ENCODE results near the gene RASSF3.
A peak's percentile ranks its signal among the peaks of the same experiment; 100 is the strongest.

The RASSF3 gene

DNA sequence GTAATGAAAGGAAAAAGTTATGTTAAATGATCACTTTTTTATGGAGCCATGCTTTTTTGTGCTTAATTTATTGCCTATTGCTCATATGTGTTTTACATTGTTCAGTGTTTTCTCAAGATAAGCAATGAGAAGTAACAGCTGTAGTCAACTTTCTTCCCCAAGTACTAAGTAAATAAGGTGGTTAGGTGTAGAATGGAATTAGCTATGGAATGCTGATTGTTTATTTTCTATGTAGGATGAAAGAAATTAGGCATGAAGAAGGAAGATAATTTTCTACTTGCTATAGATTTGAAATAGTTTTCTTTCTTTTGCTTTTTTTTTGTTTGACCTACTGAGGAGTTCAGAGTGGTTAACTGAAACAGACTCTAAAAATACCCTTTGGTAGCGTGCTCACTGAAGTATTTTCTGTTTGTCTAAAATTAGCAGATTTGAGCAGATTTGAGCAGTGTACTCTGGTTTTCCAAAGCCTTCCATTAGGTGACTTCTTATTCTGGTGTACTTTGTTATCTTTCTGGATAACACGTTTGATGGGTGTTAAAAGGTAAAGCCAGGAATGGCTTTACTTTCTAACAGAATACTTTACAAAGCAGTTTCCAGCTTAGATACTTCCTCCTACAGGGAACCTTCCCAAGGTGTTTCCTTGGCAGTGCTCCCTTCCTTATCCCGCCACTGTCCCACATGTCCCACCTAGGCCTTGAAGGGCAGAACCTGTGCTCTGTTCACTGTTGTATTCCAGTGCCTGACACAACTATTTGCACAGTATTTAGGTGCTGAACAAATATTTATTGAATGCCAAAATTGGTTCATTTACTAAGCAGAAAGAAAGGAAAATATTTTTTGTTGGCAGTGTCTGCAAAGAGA is 56.0 kb downstream of the RASSF3 start:
- DNase-seq (ENCODE audit: extremely low spot score, insufficient read length, low read depth) = no peak
- peak; percentile 38 for FAIRE-seq

DNA sequence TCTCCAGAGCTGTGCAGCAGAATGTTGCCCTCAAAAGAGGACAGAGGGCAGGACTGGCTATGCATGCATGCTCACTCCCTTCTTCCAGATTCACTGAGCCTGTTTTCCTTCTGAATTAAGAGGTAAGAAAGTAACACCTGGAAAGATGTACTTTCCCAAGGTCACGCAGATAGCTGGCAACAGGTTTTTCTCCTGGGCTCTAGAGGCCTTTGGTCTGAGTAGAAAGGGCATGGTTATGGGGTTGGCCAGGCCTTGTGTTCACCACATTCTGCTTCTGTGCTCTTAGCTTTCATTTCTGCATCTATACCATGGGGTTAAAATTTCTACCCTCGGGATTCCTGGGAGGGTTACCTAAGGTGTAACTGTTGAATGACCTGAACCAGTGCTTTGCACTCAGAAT is 57.5 kb downstream of the RASSF3 start:
- DNase-seq (ENCODE audit: extremely low spot score, insufficient read length, low read depth) (no peak), FAIRE-seq (no peak)

DNA sequence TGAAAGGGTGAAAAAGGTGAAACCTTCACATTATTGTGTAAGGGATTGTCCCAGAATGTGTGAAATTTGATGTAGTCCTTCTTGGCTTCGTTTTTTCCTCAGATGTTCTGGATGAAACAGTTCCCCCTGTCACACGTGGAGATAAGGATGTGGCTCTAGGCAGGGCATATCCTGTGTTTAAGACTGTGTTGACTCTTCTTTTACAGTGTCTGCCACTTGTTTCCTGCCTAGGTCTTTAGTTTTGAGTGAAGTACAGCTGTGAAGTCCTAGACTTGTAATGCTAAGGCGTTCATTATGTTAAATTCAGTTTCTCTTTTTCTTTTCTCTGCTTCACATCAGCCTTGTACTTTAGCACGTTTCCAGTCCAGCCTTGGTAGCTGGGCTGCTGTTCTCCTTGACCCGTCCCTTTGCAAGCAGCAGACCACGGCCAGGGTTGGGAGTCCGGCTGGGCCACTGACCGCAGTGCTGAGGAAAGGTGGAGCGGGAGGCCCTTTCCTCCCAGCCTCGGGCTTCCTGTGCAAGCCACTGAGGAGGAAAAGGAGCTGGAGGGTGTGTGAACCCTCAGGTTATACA is 59.1 kb downstream of the RASSF3 start:
- FAIRE-seq (peak; percentile 82), DNase-seq (ENCODE audit: extremely low spot score, insufficient read length, low read depth) (no peak)

DNA sequence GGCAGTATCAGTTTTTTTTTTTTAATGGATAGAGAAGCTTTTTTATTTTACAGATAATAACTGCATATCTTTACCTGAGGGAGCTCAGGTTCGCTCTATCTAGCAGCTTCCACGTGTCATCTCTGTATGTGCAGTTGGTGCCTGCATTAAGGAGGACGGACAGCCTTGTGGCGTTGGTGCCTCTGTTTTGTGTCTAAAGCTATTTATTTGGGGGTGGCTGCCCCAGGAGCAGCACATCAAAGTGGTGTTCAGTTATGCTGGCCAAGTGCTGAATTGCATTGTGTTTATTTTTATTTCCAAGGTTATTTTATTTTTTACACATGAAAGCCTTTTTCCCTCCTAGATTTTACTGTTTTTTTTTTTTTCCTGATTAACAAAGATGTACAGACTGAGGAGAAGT is 59.7 kb downstream of the RASSF3 start:
- DNase-seq (ENCODE audit: extremely low spot score, insufficient read length, low read depth) (no peak), FAIRE-seq (no peak)

DNA sequence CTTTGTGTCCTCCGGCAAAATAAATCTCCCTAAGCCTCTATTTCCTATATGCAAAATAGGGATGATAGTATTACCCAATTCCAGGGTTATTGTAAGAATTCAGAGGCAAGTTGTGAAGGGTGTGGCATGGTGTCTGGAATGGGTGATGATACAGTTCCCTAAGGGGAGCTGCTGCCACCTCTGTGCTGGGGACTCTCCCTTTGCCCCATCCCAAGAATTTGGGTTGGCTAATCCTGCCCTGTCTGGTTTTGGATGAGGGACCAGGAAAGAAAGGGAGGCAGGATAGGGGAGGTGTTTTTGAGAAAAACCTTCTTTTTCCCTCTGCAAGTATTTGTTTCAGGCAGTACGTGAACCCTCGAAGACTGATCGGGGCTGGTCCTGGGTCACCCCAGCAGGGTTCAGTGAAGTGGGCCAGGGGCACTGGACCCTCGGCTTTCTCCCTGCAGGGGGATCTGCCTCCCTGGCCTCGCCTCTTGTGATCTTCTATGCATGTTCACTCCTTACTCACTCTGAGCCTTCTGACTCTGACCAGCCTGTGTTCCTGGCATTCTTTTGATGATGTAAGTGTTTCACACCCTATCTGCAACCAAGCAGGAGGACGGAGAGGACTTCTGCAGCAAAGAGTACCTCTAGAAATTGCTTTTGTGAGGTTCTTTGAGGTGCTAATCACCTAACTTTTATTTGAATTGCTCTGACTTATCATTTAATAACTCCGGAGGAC is 60.8 kb downstream of the RASSF3 start:
- no peak for DNase-seq (ENCODE audit: extremely low spot score, insufficient read length, low read depth)
- no peak for FAIRE-seq

DNA sequence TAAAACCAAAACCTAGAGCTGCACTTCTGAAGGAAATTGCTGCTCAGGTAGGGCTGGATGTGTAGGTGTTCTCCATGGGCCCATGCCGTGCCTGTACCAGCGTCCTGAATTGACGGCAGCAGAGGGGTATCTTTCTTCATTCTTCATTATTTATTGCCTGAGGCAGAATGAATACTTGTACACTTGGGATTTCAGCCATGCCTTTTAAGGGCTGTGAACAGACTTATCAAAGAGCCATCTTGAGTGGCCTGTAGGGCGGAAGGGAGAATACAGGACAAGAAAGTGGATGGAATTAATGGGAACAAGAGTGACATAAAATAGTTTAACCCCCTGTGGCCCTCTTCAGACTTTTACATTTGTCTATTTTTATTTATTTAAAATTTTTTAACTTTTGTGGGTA is 61.4 kb downstream of the RASSF3 start:
- no peak for FAIRE-seq

DNA sequence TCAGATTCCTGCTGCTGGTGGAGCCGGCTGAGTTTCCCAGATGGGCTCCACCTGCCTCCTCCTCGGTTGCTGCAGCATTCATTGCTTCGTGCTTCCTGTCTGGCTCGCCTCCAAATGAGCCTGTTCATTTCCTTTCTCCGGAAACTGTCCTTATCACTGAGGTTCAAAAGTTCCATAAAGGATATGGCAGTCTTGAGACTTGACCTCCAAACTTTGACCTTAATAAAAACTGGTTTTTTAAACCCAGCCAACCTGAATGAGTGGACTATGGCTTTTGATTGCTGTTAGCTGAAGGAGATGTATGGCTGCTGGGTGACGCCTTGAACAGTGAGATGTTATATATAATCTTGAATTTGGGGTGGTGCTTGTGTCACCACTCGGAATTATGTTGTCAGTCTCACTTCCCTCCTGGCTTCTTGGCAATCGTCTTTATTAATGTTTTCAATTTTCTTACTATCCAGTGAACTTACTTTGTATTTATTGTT is 62.7 kb downstream of the RASSF3 start:
- peak; percentile 58 for FAIRE-seq

More for the DNA sequence above, 61.4 kb downstream of the RASSF3 start:
- DNase-seq (ENCODE audit: extremely low spot score, insufficient read length, low read depth) = no peak

DNA sequence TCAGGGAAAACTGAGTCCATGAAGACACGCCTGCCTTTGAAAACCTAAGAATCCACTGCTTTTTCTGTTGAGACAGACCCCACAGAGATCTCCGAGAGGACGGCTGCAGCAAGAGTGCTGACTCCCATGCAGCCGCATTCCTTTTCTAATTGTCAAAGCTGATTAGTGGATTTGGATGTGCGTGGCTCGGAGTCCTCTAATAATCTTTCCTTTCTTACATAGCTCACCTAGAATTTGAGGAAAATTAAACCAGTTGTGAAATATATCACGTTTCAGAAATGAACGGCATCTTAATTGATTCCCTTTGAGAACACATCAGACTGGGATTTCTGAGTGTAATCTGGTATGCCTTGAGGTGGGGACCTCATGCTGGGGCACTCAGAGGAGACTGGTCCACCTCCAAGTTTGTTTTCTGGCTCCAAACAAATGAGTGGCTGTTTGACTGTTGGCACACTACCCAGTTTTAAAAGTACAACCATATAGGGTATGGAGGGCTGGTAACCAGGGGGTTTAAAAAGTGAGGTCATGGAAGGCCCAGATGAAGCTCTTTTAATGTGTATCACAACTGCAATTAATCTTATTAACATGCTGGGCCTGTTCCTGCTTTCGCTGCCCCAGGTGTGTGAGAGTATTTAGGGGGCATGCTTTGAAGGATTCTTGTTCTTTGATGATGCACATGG is 63.3 kb downstream of the RASSF3 start:
- FAIRE-seq (no peak), DNase-seq (ENCODE audit: extremely low spot score, insufficient read length, low read depth) (no peak)

More for the DNA sequence above, 62.7 kb downstream of the RASSF3 start:
- no peak for DNase-seq (ENCODE audit: extremely low spot score, insufficient read length, low read depth)

DNA sequence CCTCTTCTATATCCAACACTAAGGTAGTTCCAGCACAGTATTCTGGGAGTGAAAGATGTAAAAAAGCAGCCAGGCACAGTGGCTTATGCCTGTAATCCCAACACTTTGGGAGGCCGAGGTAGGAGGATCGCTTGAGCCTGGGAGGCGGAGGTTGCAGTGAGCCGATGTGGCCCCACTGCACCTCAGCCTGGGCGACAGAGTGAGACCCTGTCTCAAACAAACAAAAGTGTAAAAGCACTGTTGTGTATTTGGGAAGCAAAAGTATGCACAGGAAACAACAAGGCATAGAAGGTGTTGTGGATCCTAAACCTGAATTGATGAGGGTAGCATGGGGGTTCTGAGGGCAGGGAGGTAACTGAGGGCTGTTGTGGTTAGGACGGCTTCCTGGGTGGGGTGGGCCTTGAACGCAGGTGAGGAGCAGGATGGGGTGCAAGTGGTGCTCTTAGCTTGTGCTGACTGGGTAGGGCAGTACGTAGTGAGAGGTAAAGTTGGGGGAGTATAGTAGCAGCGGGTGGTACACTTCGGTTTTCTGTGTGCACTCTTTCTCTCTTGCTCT is 64.2 kb downstream of the RASSF3 start:
- no peak for FAIRE-seq
- DNase-seq (ENCODE audit: extremely low spot score, insufficient read length, low read depth) = no peak

DNA sequence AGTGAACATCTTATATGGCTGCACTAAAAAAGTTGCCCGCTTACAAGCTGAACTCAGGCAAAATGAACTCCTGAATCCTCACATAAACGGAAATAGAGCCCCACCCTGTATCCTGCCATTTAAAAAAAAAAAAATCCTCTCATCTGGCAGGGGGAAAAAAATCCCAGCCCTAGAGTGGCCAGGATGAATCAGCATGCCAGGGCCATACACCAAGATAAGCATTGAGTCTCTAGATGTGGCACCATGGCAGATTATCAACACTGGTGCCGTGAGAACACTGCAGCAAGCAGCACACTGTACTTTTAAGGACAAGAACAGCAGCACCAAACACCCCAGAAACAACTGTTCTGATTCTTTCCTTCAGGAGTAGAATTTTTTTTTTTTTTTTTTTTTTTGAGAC is 65.5 kb downstream of the RASSF3 start:
- DNase-seq (ENCODE audit: extremely low spot score, insufficient read length, low read depth) = no peak
- FAIRE-seq = no peak

DNA sequence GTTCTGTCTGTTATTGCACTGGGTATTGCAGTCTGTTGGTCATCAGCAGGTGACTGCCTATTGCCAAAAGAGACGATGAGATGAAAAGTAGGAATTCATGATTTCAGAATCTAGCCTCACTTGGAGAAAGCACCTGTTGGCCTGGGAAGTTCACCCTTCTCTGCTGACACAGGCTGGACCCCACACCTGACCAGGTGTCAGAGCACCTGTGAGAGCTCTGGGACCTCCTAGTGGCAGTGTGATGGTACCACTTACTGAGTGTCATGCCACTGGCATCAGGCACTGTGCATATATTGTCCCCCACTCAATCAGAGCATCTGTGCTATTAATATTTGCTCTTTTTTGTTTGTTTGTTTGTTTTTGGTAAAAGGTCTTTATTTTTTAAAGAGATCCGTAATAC is 68.0 kb downstream of the RASSF3 start:
- FAIRE-seq = no peak
- DNase-seq (ENCODE audit: extremely low spot score, insufficient read length, low read depth) = no peak

DNA sequence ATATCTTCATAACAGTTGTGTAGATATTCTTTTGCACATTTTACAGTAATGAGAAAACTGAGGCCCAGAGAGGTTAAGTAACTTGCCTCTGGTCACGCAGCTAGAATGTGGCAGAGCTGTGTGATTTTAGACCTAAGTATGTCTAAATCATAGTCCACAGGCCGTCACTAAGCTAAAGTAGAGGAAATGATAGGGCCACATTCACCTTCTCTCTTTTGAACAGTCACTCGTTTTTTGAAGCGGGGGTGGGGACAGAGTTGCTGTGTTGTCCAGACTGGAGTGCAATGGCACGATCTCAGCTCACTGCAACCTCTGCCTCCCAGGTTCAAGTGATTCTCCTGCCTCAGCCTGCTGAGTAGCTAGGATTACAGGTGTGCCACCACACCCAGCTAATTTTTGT is 68.5 kb downstream of the RASSF3 start:
- no peak for FAIRE-seq
- no peak for DNase-seq (ENCODE audit: extremely low spot score, insufficient read length, low read depth)

DNA sequence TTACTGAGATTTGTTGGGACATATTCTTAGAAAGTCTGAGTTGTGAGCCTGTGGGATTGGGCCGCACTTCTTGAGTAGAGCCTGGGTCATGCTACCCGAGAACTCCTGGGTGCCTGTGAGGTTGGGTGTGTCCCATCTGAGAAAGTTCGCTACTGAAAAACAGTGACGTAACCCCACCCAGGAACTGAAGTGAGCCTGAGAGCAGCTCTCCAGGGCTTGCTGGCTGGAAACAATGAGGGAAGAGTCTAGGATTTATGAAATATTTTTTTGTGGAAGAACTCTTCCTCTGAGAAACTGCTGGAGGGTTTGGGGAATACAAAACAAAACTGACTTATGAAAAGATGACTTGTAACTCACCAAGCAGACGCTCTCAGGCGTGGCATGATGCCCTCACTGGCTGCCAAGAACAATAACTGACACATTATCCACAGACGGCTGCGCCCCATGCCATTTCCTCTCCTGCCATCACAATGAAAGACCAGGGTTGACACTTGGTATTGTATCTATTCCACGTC is 69.2 kb downstream of the RASSF3 start:
- DNase-seq (ENCODE audit: extremely low spot score, insufficient read length, low read depth) = no peak
- FAIRE-seq = peak; percentile 71

DNA sequence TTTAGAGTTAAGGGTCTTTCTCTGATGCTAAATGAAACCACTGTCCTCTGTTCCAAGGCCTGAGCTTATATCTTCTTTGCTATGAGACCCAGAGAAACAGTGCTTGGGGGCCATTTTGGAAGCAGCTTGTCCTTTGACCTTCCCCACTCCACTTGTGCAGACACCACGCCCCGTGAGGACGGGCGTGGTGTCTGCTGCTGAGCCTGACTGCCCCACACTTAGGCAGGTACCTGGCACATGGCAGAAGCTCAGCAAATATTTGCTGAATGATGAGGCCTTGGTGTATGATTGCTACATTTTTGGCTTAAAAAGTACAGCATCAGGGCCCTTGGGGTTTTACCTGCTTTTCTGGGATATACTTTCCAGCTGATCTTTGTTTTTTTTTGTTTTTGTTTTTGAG is 69.9 kb downstream of the RASSF3 start:
- DNase-seq (ENCODE audit: extremely low spot score, insufficient read length, low read depth) (no peak), FAIRE-seq (no peak)

DNA sequence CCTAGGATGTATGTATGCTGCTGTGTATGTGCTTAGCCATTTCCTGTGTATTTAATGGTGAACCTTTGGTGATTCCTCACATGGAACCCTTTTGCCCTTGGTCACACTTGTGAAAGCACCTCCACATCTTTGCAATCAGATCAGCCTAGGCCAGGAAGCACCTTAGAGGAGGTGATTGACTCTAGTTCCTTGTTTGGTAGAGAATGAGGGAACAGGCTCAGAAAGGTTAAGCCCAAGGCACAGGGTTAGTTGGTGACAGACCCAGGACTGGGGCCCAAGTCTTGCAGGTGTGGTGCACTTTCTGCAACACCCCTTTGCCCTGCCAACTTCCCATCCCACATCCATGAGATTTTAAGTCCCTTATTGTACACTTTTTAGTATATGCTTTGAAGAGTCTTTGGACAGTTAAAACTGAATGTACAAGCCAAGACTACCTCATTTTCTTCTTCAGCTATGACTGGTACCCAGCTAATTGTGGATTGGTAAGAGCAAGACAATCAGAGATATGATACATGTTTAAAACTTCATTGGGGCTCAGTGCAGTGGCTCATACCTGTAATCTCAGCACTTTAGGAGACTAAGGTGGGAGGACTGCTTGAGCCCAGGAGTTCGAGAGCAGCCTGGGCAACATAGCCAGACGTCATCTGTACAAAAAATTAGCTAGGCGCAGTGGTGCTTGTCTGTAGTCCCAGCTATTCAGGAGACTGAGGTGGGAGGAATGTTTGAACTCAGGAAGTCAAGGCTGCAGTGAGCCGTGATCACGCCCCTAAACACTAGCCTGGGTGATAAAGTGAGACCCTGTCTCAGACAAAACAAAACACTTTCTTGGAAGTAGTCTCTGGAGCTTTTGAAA is 71.1 kb downstream of the RASSF3 start:
- FAIRE-seq (no peak), DNase-seq (ENCODE audit: extremely low spot score, insufficient read length, low read depth) (no peak)

DNA sequence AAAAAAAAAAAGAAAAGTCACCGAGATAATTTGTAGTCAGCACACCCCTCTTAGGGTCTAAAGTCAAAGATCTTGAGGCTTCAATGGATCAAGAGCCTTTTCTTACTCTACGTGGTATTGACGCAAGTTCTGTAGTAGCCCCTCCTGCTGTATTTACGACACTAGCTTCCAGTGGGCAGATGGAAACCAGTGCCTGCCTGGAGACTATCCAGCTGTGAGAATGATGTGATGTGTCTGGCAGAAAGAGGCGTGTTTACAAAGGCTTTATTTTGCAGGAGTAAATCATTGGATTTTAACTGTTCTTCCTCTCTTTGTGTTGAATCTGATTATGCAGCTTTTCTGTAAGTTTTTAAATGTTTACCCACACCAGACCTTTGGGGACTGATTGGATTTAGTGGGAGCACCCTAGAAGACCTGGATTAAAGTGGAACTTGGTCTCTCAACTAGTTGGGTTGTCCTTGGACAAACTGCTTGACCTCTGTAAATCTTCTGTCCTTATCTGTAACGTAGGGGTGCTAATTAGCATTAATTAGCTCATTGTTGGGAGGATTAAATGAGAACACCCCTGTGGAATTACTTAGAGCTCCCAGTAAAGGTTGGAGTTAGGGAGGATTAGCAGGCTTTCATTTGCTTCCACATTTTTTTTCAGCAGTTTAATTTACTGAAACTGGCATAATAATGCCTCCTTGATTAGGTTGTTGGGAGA is 72.4 kb downstream of the RASSF3 start:
- no peak for FAIRE-seq
- DNase-seq (ENCODE audit: extremely low spot score, insufficient read length, low read depth) = no peak

DNA sequence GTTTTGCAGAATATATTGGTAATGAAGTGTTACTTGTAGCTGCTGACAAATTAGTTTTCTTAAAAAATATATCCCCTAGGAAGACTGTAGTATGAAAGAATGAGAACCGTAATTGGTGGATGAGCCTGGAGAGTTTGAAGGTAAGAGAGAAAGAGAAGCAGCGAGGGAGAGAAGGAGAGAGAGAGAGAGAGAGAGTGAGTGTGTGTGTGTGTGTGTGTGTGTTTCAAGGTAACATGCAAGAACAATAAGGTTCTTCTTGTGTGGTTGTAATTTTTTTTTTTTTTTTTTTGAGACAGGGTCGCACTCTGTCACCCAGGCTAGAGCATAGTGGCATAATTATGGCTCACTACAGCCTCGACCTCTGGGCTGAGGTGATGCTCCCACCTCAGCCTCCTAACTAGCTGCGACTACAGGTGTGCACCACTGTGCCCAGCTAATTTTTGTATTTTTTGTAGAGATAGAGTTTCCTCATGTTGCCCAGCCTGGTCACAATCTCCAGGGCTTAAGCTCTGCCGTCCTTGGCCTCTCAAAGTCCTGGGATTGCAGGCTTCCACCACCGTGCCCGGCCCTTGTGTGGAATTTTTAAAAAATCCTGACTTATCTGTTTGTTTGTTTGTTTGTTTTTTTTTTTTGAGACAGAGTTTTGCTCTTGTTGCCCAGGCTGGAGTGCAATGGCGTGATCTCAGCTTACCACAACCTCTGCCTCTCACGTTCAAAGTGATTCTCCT is 73.7 kb downstream of the RASSF3 start:
- no peak for FAIRE-seq

DNA sequence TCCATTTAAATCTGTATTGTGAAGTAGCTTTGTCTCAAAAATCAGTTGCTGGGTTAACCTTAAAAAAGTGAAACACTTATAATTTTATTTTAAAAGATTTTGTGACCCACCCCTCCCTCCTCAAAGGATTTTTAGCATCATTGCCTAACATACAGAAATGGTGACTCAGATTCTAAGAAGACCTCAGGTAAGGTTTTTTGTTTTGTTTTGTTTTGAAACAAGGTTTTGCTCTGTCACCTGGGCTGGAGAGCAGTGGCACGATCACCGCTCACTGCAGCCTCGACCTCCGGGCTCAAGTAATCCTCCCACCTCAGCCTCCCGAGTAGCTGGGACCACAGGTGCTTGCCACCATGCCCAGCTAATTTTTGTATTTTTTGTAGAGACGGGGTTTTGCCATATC is 74.8 kb downstream of the RASSF3 start:
- FAIRE-seq (no peak), DNase-seq (ENCODE audit: extremely low spot score, insufficient read length, low read depth) (no peak)

More for the DNA sequence above, 73.7 kb downstream of the RASSF3 start:
- DNase-seq (ENCODE audit: extremely low spot score, insufficient read length, low read depth) = no peak

Measured in GM18507 (cell line).